Right hindlimb (tissue), 1 donor: Measurements from ENCODE around the gene RIC8B.
"Not testable (repeated sequence)": the region's sequence is repeated elsewhere in the genome, so short reads cannot be mapped to it uniquely, and the experiment has no call there.

Experiments used
- DNase-seq: peaks from one replicate; pipeline ENCODE4 v3.0.0-alpha.2; 2018

RIC8B gene

DNA sequence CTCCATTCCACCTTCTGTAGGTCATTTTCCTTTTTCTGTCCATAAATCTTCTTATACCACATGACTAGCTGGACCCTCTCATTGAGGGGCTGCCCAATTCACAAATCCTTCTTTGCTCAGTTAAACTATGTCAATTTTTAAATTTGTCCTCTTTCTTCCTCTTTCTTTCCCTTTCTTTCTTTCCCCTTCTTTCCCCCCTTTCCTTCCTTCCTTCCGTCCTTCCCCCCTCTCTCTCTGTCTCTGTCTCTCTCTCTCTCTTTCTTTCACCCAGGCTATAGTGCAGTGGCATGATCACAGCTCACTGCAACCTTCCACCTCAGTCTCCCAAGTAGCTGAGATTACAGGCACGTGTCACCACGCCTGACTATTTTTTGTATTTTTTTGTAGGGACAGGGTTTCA lies 134.1 kb downstream of the RIC8B start:
- DNase-seq = no peak

- DNase-seq = no peak
Measured at GRCh38 chr12:106910202-106910601, 135.7 kb downstream of the RIC8B start.

DNA sequence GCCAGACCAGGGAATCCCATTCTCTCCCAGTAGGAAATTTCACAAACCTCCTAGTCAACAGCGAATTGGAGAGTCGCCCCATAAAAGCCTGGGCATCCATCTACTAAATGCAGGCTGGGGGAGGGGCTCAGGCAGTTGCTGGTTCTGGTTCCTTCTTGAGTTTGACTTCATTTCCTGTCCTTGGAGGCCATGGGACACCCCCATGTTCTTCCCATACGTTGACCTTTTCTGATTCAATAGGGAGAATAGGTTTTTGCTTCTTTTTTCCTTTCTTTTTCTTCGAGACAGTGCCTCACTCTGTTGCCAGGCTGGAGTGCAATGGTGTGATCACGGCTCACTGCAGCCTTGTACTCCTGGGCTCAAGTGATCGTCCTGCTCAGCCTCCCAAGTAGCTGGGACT lies 137.1 kb downstream of the RIC8B start:
- DNase-seq = no peak

DNA sequence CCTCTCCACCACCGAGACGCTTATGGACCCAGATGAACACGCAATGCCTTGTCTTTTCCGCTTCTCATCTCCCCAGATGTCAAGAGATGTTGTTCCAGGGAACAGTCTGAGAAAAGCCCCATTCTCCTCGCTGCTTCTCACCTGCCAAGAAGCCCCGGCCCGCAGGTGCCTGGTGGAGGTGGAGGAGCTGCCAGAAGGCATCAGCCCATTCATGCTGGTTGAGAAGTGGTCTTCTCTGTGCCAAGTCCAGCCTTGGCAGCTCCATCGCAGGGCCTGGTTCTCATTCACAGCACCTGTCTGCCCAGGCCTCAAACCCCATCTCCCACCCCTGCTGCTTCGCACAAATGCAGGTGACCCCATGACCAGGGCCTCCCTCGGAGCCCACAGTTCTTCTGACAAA lies 139.0 kb downstream of the RIC8B start:
- DNase-seq = no peak

DNA sequence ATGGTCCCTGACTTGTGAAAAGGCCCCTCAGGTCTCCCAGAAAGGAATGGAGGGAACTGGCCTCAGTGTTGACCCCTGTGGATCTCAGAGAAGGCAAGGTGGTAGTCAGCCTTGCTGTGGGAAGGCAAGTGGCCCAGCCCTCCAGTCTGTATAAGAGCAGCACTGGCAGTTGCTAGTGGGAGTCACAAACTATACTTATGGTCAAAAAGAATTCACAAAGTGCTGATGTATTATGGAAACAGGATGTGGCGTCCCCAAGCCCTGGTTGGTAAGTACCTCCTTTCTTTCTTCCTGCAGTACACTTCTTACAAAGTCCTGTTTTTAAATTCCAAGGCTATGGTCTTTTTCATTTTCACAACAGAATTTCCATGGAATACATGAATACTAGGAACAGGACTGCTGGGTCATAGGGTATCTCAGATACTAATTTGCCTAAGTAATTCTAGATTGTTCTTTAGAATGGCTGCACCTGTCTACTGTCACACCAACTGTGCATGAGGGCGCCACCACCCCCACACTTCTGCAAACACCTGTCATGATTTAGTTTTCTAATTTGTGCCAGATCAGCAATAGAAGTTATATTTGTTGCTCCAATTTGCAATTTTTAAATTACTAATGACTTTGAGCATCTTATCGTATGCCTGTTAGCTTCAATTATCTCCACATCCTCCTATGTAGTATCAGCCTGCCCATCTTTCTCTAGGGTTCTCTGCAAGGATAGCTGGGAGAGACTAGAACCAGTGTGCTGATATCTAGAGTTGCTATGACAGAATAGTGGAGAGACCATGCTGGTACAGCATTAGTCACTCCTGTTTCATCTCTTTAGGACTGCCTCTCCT lies 140.5 kb downstream of the RIC8B start:
- DNase-seq = no peak

GRCh38 chr12:106915635-106916026 lies 141.1 kb downstream of the RIC8B start:
- no peak for DNase-seq

DNA sequence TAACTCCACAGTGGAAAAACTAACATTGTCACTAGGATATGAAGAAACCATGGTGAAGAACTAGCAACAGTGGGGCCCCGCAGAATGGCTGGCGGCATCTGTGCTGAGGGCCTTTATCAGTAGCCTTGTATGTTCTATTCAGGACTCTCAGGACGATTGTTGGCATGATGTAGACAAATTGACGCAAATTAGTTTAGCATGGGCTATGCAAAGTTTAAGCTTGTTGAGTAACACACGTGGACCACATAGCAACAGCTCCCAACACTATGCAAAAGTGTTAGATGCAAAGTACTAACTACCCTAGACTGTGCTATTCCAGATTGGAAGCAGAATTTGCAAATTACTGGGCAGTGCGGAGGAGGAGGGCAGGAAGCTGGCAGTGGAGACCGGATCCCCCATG lies 143.0 kb downstream of the RIC8B start:
- DNase-seq = no peak

DNA sequence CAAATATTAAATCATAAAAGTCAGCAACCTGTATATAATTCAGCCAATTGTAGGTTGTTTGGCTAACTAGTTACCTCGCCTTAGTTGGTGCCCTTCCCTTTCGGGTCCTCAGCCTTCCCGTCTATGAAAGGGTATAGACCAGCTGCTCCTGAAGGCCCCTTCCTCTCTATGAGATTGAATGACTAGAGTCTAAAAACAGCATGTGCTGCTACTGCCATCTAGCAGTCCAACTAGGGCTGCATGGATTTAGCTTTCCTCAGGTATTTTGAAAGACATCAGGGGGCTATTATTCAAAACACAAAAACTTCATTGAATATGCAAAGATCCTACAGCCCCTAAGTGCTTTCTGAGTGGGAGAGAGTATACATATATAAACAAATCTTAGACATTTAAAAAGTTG lies 144.3 kb downstream of the RIC8B start:
- DNase-seq = no peak

DNA sequence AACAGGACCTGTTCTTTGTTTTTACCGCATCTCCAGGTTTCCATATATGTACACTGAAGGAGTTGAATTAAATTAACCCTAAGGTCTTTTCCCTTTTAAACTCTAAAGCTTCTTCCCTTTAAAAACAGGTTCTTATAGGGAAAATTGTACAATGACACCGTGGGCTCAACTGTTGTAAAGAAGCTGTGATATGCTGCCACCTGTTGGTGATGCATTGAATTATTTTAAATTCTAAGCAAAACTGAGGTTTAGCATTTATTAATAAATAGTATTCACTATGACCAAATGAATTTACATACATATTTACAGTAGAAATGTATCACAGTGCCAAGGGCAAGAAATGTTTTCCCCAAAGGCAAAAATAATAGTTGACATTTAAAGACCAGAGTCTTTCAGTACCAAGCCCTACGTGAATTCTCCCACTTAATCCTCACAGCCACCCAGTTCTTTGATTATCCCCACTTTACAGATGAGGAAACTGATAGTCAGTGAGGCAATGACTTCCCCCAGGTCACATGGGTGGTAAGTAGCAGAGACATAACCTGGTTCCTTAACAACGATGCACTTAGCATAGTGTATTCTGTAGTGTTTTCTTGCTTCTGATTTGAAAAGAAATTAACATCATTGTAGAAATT lies 145.5 kb downstream of the RIC8B start:
- no peak for DNase-seq

DNA sequence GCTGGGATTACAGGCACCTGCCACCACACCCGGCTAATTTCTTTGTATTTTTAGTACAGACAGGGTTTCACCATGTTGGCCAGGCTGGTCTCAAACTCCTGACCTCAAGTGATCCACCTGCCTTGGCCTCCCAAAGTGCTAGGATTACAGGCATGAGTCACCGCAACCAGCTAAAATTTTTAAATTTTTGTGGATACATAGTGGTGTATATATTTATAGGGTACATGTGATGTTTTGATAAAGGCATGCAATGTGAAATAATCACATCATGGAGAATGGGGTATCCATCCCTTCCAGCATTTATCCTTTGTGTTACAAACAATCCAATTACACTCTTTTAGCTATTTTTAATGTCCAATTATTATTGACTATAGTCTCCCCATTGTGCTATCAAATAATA lies 147.5 kb downstream of the RIC8B start:
- not testable (repeated sequence) for DNase-seq

DNA sequence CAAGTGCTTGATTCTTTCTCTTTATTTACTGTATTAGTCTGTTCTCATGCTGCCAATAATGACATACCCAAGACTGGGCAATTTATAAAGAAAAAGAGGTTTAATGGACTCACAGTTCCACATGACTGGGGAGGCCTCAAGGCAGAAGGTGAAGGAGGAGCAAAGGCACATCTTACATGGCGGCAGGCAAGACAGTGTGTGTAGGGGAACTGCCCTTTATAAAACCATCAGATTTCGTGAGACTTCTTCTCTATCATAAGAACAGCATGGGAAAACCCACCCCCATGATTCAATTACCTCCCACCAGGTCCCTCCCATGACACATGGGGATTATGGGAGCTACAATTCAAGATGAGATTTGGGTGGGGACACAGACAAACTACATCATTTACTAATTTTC lies 149.1 kb downstream of the RIC8B start:
- DNase-seq = not testable (repeated sequence)

GRCh38 chr12:106924268-106924861 lies 149.9 kb downstream of the RIC8B start:
- no peak for DNase-seq

DNA sequence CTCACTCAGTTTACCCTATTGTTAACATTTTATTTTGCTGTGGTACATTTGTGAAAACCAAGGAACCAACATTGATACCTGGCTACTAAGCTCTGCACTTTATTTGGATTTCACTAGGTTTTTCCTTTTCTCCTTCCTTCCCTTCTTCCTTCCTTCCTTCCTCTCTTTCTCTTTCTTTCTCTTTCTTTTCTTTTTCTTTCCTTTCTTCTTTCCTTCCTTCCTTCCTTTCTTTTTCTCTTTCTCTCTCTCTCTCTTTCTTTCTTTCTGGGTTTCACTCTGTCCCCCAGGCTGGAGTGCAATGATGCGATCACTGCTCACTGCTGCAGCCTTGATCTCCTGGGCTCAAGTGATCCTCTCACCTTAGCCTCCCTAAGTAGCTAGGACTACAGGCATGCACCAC lies 152.2 kb downstream of the RIC8B start:
- no peak for DNase-seq

GRCh38 chr12:106934277-106934676 lies 159.8 kb downstream of the RIC8B start:
- DNase-seq = no peak
